Liver (tissue), 9 donors: ENCODE results near the gene ADCY2. TPM values are rescaled to one million over a fixed set of nuclear protein-coding genes. Genes with fewer than 3 reads are reported as not detected.

ENCODE experiments used
- DNase-seq: peaks from one replicate; pipeline ENCODE4 v3.0.0-alpha.2; 2017; ENCODE audit warnings: low spot score
- H3K27ac ChIP-seq, 2 donors: one replicate each; pipeline ENCODE4 v1.7.0; 2013; ENCODE audit warnings: inconsistent platforms in 2 of 2, low read length in 2 of 2, control low read depth in 1 of 2, low read depth in 1 of 2, mild to moderate bottlenecking in 1 of 2
- H3K27me3 ChIP-seq, 4 donors: one replicate each; pipeline versions ENCODE4 v1.6.1 to v1.7.0; 2013; ENCODE audit warnings: low read length in 3 of 4, inconsistent platforms in 1 of 4, mild to moderate bottlenecking in 1 of 4, moderate library complexity in 1 of 4; ENCODE audit not compliant: control insufficient read depth in 4 of 4, insufficient read depth in 4 of 4
- H3K36me3 ChIP-seq, 4 donors: one replicate each; pipeline versions ENCODE4 v1.6.1 to v1.7.0; 2013; ENCODE audit warnings: low read length in 3 of 4, mild to moderate bottlenecking in 3 of 4, low read depth in 1 of 4, moderate library complexity in 1 of 4; ENCODE audit not compliant: control insufficient read depth in 4 of 4, insufficient read depth in 3 of 4
- H3K4me1 ChIP-seq, 4 donors: one replicate each; pipeline versions ENCODE4 v1.6.1 to v1.7.0; 2013; ENCODE audit warnings: low read length in 3 of 4, mild to moderate bottlenecking in 3 of 4, moderate library complexity in 1 of 4; ENCODE audit not compliant: control insufficient read depth in 4 of 4, insufficient read depth in 4 of 4
- H3K4me3 ChIP-seq, 3 donors: one replicate each; pipeline versions ENCODE4 v1.6.1 to v1.7.0; 2013; ENCODE audit warnings: low read length in 3 of 3, control low read depth in 1 of 3, low read depth in 1 of 3, mild to moderate bottlenecking in 1 of 3
- H3K9ac ChIP-seq, 2 donors: one replicate each; pipeline ENCODE4 v1.7.0; 2013; ENCODE audit warnings: low read length in 2 of 2, mild to moderate bottlenecking in 2 of 2, moderate library complexity in 2 of 2, control low read depth in 1 of 2, low read depth in 1 of 2
- H3K9me3 ChIP-seq, 4 donors: one replicate each; pipeline versions ENCODE4 v1.6.1 to v1.7.0; 2013; ENCODE audit warnings: low read length in 3 of 4; ENCODE audit not compliant: control insufficient read depth in 4 of 4
- EGR1 ChIP-seq, 2 donors: IDR thresholded peaks; 2 replicates each; pipeline ENCODE4 v1.6.1; 2016 to 2018; ENCODE audit warnings: antibody characterized with exemption in 2 of 2, low read depth in 2 of 2
- FOXA1 ChIP-seq: IDR thresholded peaks from 2 replicates; pipeline ENCODE4 v1.6.1; 2016; ENCODE audit warnings: antibody characterized with exemption
- FOXA2 ChIP-seq: IDR thresholded peaks from 2 replicates; pipeline ENCODE4 v1.6.1; 2016; ENCODE audit warnings: antibody characterized with exemption
- GABPA ChIP-seq, 2 donors: IDR thresholded peaks in 1 of 2; conservative IDR thresholded peaks in 1 of 2; 2 replicates each; pipeline ENCODE4 v1.6.1; 2016; ENCODE audit warnings: antibody characterized with exemption in 2 of 2, mild to moderate bottlenecking in 1 of 2, moderate library complexity in 1 of 2
- HNF4A ChIP-seq, 2 donors: conservative IDR thresholded peaks; 2 replicates each; pipeline ENCODE4 v1.6.1; 2016; ENCODE audit warnings: antibody characterized with exemption in 2 of 2, mild to moderate bottlenecking in 2 of 2
- HNF4G ChIP-seq: IDR thresholded peaks from 2 replicates; pipeline ENCODE4 v1.6.1; 2016; ENCODE audit warnings: antibody characterized with exemption
- JUND ChIP-seq, 2 donors: IDR thresholded peaks; 2 replicates each; pipeline ENCODE4 v1.6.1; 2016; ENCODE audit warnings: antibody characterized with exemption in 2 of 2
- NR2F2 ChIP-seq: IDR thresholded peaks from 2 replicates; pipeline ENCODE4 v1.6.1; 2016; ENCODE audit warnings: antibody characterized with exemption
- RAD21 ChIP-seq, 2 donors: IDR thresholded peaks; 2 replicates each; pipeline ENCODE4 v1.6.1; 2016; ENCODE audit warnings: antibody characterized with exemption in 2 of 2, mild to moderate bottlenecking in 2 of 2
- RXRA ChIP-seq, 2 donors: IDR thresholded peaks; 2 replicates each; pipeline ENCODE4 v1.6.1; 2017 to 2018; ENCODE audit warnings: antibody characterized with exemption in 2 of 2, mild to moderate bottlenecking in 1 of 2
- TAF1 ChIP-seq: conservative IDR thresholded peaks from 2 replicates; pipeline ENCODE4 v1.6.1; 2016; ENCODE audit warnings: antibody characterized with exemption, mild to moderate bottlenecking
- YY1 ChIP-seq: IDR thresholded peaks from 2 replicates; pipeline ENCODE4 v1.6.1; 2016; ENCODE audit warnings: antibody characterized with exemption, mild to moderate bottlenecking
- WGBS: extraction: QIAGEN DNeasy Blood & Tissue Kit; methylation state at CpG from one replicate; pipeline ENCODE4 v1.1.7; 2013; 5-methylcytosine and 5-hydroxymethylcytosine counted together
- polyA plus RNA-seq, 2 donors: library from polyadenylated mRNA; stranded (reverse) in 1 of 2; unstranded in 1 of 2; fragments of 200-250 nt in 1 of 2; fragments of >200 nt in 1 of 2; fragmentation: Nextera tagmentation in 1 of 2; extraction: Ambion mirVana in 1 of 2; gene quantifications; one replicate each; pipeline versions ENCODE4 v1.2.1 to v1.2.3, GENCODE V29; 2013 to 2015
- total RNA-seq, 2 donors: library from RNA; depleted of rRNA; stranded (reverse); fragments of >200 nt; gene quantifications; one replicate each; pipeline ENCODE4 v1.2.3, GENCODE V29; 2014
- TF ChIP-seq, protein P1 (sequence below): IDR thresholded peaks from 2 replicates; pipeline ENCODE4 v1.6.1; 2016; ENCODE audit warnings: antibody characterized with exemption
- TF ChIP-seq, protein P2 (sequence below): fragments of 150-350 bp; IDR thresholded peaks from 2 replicates; pipeline ENCODE4 v1.5.1; 2017; ENCODE audit warnings: improper control_type of control experiment, low read depth, low read length; ENCODE audit not compliant: missing input control
- TF ChIP-seq, protein P3 (sequence below): IDR thresholded peaks from 2 replicates; pipeline ENCODE4 v1.6.1; 2016; ENCODE audit warnings: antibody characterized with exemption
- TF ChIP-seq, protein P4 (sequence below): IDR thresholded peaks from 2 replicates; pipeline ENCODE4 v1.6.1; 2016; ENCODE audit warnings: antibody characterized with exemption, mild to moderate bottlenecking
- TF ChIP-seq, protein P5 (sequence below): IDR thresholded peaks from 2 replicates; pipeline ENCODE4 v1.6.1; 2016; ENCODE audit warnings: antibody characterized with exemption
- donor health status: healthy.
- donor health status: healthy.
- donor health status: healthy.
- donor health status: healthy.
- donor health status: healthy.

The ADCY2 gene
- total and polyA plus RNA-seq, 4 donors = not detected

DNA sequence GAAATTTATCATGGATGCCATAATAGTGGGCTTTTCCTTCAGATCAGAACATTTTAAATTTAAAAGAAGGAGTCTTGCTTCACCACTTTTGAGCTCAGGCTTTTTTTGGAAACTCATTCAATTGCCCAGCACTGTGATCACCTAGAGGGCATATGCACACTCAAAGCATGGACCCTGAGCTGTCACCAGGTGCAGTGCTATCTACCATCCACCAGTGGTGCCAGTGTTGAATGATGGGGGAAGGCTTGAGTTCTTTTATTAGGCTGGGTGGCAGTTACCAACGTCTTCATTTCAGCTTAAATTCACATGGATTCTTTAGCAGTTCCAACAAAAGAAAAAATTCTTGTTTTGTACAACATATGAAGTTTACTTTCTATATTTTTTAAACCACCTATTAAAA is 290.9 kb downstream of the ADCY2 start:
- no peak for DNase-seq
- no peaks in the 10 kb centered on the region for H3K36me3 ChIP-seq
- peaks cover 0 to 4% (median 2%) of the 10 kb centered on the region in 4 donors for H3K27me3 ChIP-seq
- H3K27ac ChIP-seq = no peak overlapping the region
- 18% methylated on average over 1 of the region's 1 CpG for WGBS
- no peaks in the 10 kb centered on the region for H3K9me3 ChIP-seq
- H3K4me3 ChIP-seq = no peak overlapping the region
- TF ChIP-seq, protein P1, sequence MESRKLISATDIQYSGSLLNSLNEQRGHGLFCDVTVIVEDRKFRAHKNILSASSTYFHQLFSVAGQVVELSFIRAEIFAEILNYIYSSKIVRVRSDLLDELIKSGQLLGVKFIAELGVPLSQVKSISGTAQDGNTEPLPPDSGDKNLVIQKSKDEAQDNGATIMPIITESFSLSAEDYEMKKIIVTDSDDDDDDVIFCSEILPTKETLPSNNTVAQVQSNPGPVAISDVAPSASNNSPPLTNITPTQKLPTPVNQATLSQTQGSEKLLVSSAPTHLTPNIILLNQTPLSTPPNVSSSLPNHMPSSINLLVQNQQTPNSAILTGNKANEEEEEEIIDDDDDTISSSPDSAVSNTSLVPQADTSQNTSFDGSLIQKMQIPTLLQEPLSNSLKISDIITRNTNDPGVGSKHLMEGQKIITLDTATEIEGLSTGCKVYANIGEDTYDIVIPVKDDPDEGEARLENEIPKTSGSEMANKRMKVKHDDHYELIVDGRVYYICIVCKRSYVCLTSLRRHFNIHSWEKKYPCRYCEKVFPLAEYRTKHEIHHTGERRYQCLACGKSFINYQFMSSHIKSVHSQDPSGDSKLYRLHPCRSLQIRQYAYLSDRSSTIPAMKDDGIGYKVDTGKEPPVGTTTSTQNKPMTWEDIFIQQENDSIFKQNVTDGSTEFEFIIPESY = no peak
- TF ChIP-seq, protein P2, sequence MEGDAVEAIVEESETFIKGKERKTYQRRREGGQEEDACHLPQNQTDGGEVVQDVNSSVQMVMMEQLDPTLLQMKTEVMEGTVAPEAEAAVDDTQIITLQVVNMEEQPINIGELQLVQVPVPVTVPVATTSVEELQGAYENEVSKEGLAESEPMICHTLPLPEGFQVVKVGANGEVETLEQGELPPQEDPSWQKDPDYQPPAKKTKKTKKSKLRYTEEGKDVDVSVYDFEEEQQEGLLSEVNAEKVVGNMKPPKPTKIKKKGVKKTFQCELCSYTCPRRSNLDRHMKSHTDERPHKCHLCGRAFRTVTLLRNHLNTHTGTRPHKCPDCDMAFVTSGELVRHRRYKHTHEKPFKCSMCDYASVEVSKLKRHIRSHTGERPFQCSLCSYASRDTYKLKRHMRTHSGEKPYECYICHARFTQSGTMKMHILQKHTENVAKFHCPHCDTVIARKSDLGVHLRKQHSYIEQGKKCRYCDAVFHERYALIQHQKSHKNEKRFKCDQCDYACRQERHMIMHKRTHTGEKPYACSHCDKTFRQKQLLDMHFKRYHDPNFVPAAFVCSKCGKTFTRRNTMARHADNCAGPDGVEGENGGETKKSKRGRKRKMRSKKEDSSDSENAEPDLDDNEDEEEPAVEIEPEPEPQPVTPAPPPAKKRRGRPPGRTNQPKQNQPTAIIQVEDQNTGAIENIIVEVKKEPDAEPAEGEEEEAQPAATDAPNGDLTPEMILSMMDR = no peak
- TF ChIP-seq HNF4A (conservative IDR thresholded peaks at IDR 0.05) (no peak), YY1 (no peak), RAD21 (IDR thresholded peaks at IDR 0.05) (no peak)
- TF ChIP-seq, protein P3, sequence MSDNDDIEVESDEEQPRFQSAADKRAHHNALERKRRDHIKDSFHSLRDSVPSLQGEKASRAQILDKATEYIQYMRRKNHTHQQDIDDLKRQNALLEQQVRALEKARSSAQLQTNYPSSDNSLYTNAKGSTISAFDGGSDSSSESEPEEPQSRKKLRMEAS = no peak
- H3K9ac ChIP-seq = no peak overlapping the region
- H3K4me1 ChIP-seq = no peaks in the 10 kb centered on the region

DNA sequence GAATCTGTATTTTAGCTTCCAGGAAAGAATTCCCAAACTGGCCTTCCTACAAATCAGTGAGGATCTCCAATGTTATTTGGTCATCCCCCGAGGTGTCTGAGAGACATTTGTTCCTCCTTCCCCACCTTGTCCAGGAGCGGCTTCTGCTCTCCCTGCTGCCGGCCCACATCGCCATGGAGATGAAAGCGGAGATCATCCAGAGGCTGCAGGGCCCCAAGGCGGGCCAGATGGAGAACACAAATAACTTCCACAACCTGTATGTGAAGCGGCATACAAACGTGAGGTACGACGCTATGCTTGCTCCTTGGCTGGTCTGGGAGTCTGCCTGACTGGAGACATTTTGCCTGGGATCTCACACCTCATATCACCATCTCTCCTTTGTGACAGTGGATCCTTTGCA is 294.6 kb downstream of the ADCY2 start:
- Histone ChIP-seq H3K27ac (no peak overlapping the region), H3K36me3 (no peaks in the 10 kb centered on the region), H3K27me3 (peaks cover 0 to 6% (median 2%) of the 10 kb centered on the region in 4 donors), H3K4me3 (no peak overlapping the region), H3K9ac (no peak overlapping the region), H3K9me3 (no peaks in the 10 kb centered on the region), H3K4me1 (no peaks in the 10 kb centered on the region)
- no peak for DNase-seq
- TF ChIP-seq HNF4G (no peak), FOXA2 (no peak), RAD21 (IDR thresholded peaks at IDR 0.05) (no peak), EGR1 (IDR thresholded peaks at IDR 0.05; ENCODE audit: low read depth in 2 of 2) (no peak), RXRA (IDR thresholded peaks at IDR 0.05) (no peak), FOXA1 (no peak), GABPA (IDR thresholded peaks at IDR 0.05 in 1 of 2, conservative IDR thresholded peaks at IDR 0.05 in 1 of 2) (no peak), NR2F2 (no peak), JUND (IDR thresholded peaks at IDR 0.05) (no peak), TAF1 (no peak), YY1 (no peak), HNF4A (conservative IDR thresholded peaks at IDR 0.05) (no peak)
- TF ChIP-seq, protein P3 = no peak
- TF ChIP-seq, protein P4, sequence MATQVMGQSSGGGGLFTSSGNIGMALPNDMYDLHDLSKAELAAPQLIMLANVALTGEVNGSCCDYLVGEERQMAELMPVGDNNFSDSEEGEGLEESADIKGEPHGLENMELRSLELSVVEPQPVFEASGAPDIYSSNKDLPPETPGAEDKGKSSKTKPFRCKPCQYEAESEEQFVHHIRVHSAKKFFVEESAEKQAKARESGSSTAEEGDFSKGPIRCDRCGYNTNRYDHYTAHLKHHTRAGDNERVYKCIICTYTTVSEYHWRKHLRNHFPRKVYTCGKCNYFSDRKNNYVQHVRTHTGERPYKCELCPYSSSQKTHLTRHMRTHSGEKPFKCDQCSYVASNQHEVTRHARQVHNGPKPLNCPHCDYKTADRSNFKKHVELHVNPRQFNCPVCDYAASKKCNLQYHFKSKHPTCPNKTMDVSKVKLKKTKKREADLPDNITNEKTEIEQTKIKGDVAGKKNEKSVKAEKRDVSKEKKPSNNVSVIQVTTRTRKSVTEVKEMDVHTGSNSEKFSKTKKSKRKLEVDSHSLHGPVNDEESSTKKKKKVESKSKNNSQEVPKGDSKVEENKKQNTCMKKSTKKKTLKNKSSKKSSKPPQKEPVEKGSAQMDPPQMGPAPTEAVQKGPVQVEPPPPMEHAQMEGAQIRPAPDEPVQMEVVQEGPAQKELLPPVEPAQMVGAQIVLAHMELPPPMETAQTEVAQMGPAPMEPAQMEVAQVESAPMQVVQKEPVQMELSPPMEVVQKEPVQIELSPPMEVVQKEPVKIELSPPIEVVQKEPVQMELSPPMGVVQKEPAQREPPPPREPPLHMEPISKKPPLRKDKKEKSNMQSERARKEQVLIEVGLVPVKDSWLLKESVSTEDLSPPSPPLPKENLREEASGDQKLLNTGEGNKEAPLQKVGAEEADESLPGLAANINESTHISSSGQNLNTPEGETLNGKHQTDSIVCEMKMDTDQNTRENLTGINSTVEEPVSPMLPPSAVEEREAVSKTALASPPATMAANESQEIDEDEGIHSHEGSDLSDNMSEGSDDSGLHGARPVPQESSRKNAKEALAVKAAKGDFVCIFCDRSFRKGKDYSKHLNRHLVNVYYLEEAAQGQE = no peak
- TF ChIP-seq, protein P1 = no peak
- TF ChIP-seq, protein P5, sequence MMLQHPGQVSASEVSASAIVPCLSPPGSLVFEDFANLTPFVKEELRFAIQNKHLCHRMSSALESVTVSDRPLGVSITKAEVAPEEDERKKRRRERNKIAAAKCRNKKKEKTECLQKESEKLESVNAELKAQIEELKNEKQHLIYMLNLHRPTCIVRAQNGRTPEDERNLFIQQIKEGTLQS = no peak
- TF ChIP-seq, protein P2 = no peak
- 65% methylated on average over 10 of the region's 10 CpGs for WGBS
